Pancreas (tissue), 10 donors: ENCODE data around the gene CDC14A. TPM values are rescaled to one million over a fixed set of nuclear protein-coding genes. Genes with fewer than 3 reads are reported as not detected.

Experiments
- ATAC-seq, 4 donors: fragments of 200-7000 bp; cut with Tn5 transposase; one replicate each; pipeline versions ENCODE4 v1.8.0 to v1.9.1; 2020; ENCODE audit warnings: mild to moderate bottlenecking in 4 of 4, moderate library complexity in 4 of 4
- DNase-seq, 6 donors: peaks; one replicate each; pipeline ENCODE4 v3.0.0-alpha.2; 2020
- FAIRE-seq: peaks from 2 replicates; lab custom pipeline; 2012; peaks lifted over from hg19 to GRCh38; lab: Jason Lieb, UNC
- H3K27ac ChIP-seq, 4 donors: fragments of 200-600 bp; sonication (generic); 1 replicate in 3 of 4; 2 replicates in 1 of 4; pipeline versions ENCODE4 v1.5.0 to v1.8.0; 2020
- H3K27me3 ChIP-seq, 4 donors: fragments of 200-600 bp; one replicate each; pipeline ENCODE4 v1.8.0; 2021
- H3K36me3 ChIP-seq, 3 donors: fragments of 200-600 bp; sonication (generic) in 1 of 3; one replicate each; pipeline versions ENCODE4 v1.5.0 to v1.8.0; 2020 to 2021
- H3K4me1 ChIP-seq, 3 donors: fragments of 200-600 bp; one replicate each; pipeline ENCODE4 v1.8.0; 2021
- H3K4me3 ChIP-seq, 4 donors: fragments of 200-600 bp; sonication (generic) in 2 of 4; one replicate each; pipeline versions ENCODE4 v1.5.0 to v1.8.0; 2020 to 2021
- H3K9me3 ChIP-seq, 4 donors: fragments of 200-600 bp; one replicate each; pipeline ENCODE4 v1.8.0; 2021
- CTCF ChIP-seq, 4 donors: fragments of 200-600 bp; sonication (generic) in 3 of 4; IDR thresholded peaks; one replicate each; pipeline versions ENCODE4 v1.5.0 to v1.8.0; 2021; ENCODE audit warnings: antibody characterized with exemption in 4 of 4
- WGBS, 2 donors: extraction: QIAGEN DNeasy Blood & Tissue Kit; methylation state at CpG; one replicate each; pipeline ENCODE4 v1.1.7; 2013; 5-methylcytosine and 5-hydroxymethylcytosine counted together
- intact Hi-C, 3 donors: fragments of 100-400 bp; cut with DNase I; formaldehyde crosslinking; loops; one replicate each; pipeline versions ENCODE4 v1.11.1 to v1.14.2; 2022
- polyA plus RNA-seq, 2 donors: library from polyadenylated mRNA; stranded (reverse); fragments of 200-250 nt; gene quantifications; one replicate each; pipeline ENCODE4 v1.2.3, GENCODE V29; 2013
- total RNA-seq, 6 donors: library from RNA; stranded (reverse); fragmentation: NEBNext Ultra II Directional in 4 of 6; extraction: Animal tissue kit (Norgen Biotek cat#: 25700) in 4 of 6; gene quantifications; one replicate each; pipeline versions ENCODE4 v1.2.1 to v1.2.4, GENCODE V29; 2021 to 2023
- donor health status: healthy with polysubstance abuse.
- donor health status: DM: no; HTN: no; CAD: no; lungs with moderate emphysema.
- donor health status: DM: no; HTN: no; CAD: no.
- donor health status: control.
- donor health status: control.
- donor health status: Bipolar disorder and iron deficiency.
- donor health status: DM: yes; HTN: yes; CAD: no.
- donor health status: DM: no; HTN: no; CAD: no.
- donor health status: DM: no; HTN: no; CAD: no.
- donor health status: DM: yes; HTN: yes; CAD: no.

Gene CDC14A
- total and polyA plus RNA-seq, 8 donors, result 1.4 to 5.2 (median 3.0) TPM

GRCh38 chr1:100387657-100388350 lies 35.5 kb downstream of the CDC14A start:
- DNase-seq (no peak), ATAC-seq (no peak), FAIRE-seq (peak; percentile 9)
- Histone ChIP-seq H3K4me3 (no peak overlapping the region), H3K36me3 (no peaks in the 10 kb centered on the region), H3K27me3 (no peaks in the 10 kb centered on the region), H3K4me1 (no peaks in the 10 kb centered on the region), H3K27ac (no peak overlapping the region), H3K9me3 (no peaks in the 10 kb centered on the region)
- intact Hi-C loops, result no loop called here
- WGBS, 2 donors, result 75 to 76% methylated on average over 4 of the region's 4 CpGs
- no peak for TF ChIP-seq CTCF (IDR thresholded peaks at IDR 0.05)

GRCh38 chr1:100390531-100390930 lies 38.2 kb downstream of the CDC14A start:
- Histone ChIP-seq H3K4me1 (no peaks in the 10 kb centered on the region), H3K27ac (no peak overlapping the region), H3K9me3 (no peaks in the 10 kb centered on the region), H3K4me3 (no peak overlapping the region), H3K27me3 (no peaks in the 10 kb centered on the region), H3K36me3 (no peaks in the 10 kb centered on the region)
- FAIRE-seq, result no peak
- intact Hi-C loops, result no loop called here
- TF ChIP-seq CTCF (IDR thresholded peaks at IDR 0.05), result no peak
- 62 to 65% methylated on average over 2 of the region's 2 CpGs for WGBS, 2 donors
- ATAC-seq, result no peak
- DNase-seq, result no peak

GRCh38 chr1:100391675-100392074 lies 39.4 kb downstream of the CDC14A start:
- ATAC-seq (no peak), FAIRE-seq (no peak), DNase-seq (no peak)
- no peak for TF ChIP-seq CTCF (IDR thresholded peaks at IDR 0.05)
- Histone ChIP-seq H3K9me3 (no peaks in the 10 kb centered on the region), H3K27ac (no peak overlapping the region), H3K4me1 (no peaks in the 10 kb centered on the region), H3K4me3 (no peak overlapping the region), H3K27me3 (no peaks in the 10 kb centered on the region), H3K36me3 (no peaks in the 10 kb centered on the region)
- 89 to 94% methylated on average over 1 of the region's 1 CpG for WGBS, 2 donors
- intact Hi-C loops, result no loop called here

GRCh38 chr1:100392756-100393155 lies 40.5 kb downstream of the CDC14A start:
- FAIRE-seq, result no peak
- H3K36me3 ChIP-seq, result no peaks in the 10 kb centered on the region
- WGBS, 2 donors, result 79 to 81% methylated on average over 5 of the region's 5 CpGs

More at GRCh38 chr1:100392756-100393155, 40.5 kb downstream of the CDC14A start:
- ATAC-seq, result no peak
- no peaks in the 10 kb centered on the region for H3K4me1 ChIP-seq
- no peak overlapping the region for H3K27ac ChIP-seq
- H3K9me3 ChIP-seq, result no peaks in the 10 kb centered on the region
- DNase-seq, result no peak
- H3K27me3 ChIP-seq, result no peaks in the 10 kb centered on the region
- no peak for TF ChIP-seq CTCF (IDR thresholded peaks at IDR 0.05)
- no peak overlapping the region for H3K4me3 ChIP-seq
- intact Hi-C loops, result no loop called here
